Activated naive CD8-positive, alpha-beta T cell treated with anti-CD3 and anti-CD28 coated beads, Interleukin-2, amount 50 U/mL, for 24 hours (primary cell): ENCODE measurements around the gene SEC14L1.

Experiments
- ATAC-seq: fragments of 150-1000 bp; cut with Tn5 transposase; one replicate; pipeline ENCODE4 v1.10.0; 2021
- DNase-seq: peaks from one replicate; pipeline ENCODE4 v3.0.0; 2021
- H3K27ac Mint-ChIP-seq: one replicate; pipeline ENCODE4 v1.8.0; 2021; ENCODE audit warnings: mild to moderate bottlenecking, mixed read lengths
- H3K27me3 Mint-ChIP-seq: one replicate; pipeline ENCODE4 v1.8.0; 2021; ENCODE audit warnings: mixed read lengths
- H3K36me3 Mint-ChIP-seq: one replicate; pipeline ENCODE4 v1.8.0; 2021; ENCODE audit warnings: low read depth, mixed read lengths
- H3K4me1 Mint-ChIP-seq: one replicate; pipeline ENCODE4 v1.8.0; 2021; ENCODE audit warnings: mixed read lengths
- H3K4me3 Mint-ChIP-seq: one replicate; pipeline ENCODE4 v1.8.0; 2021; ENCODE audit warnings: mild to moderate bottlenecking, moderate library complexity, mixed read lengths
- H3K9me3 Mint-ChIP-seq: one replicate; pipeline ENCODE4 v1.8.0; 2021; ENCODE audit warnings: mixed read lengths

Gene SEC14L1

DNA sequence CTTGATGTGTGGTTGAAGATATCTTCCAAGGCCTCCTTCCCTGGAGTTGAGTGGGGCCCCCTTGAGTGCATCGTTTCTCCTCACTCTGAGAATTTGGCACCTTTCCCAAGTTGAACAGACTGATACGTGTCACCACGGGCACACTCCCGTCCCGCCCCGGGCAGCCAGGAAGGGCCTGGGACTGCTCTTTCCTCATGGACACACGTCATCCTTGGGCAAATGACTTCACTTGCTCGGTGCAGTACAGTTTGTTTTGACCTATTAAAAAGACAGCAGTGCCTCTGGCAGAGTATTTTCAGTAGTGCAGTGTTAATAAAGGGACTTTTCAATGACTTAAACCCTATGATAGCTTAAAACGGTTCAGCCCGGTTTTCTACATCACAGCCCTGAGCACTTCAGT, 59.9 kb downstream of the SEC14L1 start:
- no peak overlapping the region for H3K4me3 Mint-ChIP-seq
- H3K27ac Mint-ChIP-seq, result no peak overlapping the region
- no peaks in the 10 kb centered on the region for H3K4me1 Mint-ChIP-seq
- ATAC-seq, result no peak
- H3K27me3 Mint-ChIP-seq, result no peaks in the 10 kb centered on the region
- no peaks in the 10 kb centered on the region for H3K9me3 Mint-ChIP-seq
- DNase-seq, result no peak
- H3K36me3 Mint-ChIP-seq, result peaks cover 52% of the 10 kb centered on the region

GRCh38 chr17:77203436-77203835, 62.7 kb downstream of the SEC14L1 start:
- Mint-ChIP-seq H3K27me3 (no peaks in the 10 kb centered on the region), H3K27ac (no peak overlapping the region), H3K4me1 (no peaks in the 10 kb centered on the region), H3K4me3 (no peak overlapping the region), H3K9me3 (no peaks in the 10 kb centered on the region), H3K36me3 (peaks cover 52% of the 10 kb centered on the region)
- no peak for ATAC-seq
- no peak for DNase-seq

DNA sequence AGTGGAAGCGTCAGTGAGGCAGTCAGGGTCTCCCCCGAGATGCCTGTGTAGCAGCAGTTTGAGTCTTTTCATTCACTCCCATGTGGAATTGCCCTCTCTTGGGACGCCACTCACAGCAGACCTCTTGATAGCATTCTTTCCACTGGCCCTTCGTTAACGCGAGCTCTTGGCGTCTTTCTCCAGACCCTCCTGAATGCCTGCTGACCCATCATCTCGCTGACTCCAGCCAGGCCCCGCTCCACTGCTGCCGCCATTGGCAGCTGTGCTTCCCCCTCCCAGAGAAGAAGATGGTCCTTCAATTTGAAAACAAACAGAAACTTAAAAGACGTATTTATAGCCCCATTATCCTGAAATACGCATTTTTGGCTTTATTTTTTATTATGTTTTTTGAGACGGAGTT, 63.1 kb downstream of the SEC14L1 start:
- H3K4me1 Mint-ChIP-seq, result no peaks in the 10 kb centered on the region
- no peak overlapping the region for H3K27ac Mint-ChIP-seq
- DNase-seq (no peak), ATAC-seq (no peak)
- H3K36me3 Mint-ChIP-seq, result peaks cover 56% of the 10 kb centered on the region
- no peak overlapping the region for H3K4me3 Mint-ChIP-seq
- no peaks in the 10 kb centered on the region for H3K9me3 Mint-ChIP-seq
- H3K27me3 Mint-ChIP-seq, result no peaks in the 10 kb centered on the region

DNA sequence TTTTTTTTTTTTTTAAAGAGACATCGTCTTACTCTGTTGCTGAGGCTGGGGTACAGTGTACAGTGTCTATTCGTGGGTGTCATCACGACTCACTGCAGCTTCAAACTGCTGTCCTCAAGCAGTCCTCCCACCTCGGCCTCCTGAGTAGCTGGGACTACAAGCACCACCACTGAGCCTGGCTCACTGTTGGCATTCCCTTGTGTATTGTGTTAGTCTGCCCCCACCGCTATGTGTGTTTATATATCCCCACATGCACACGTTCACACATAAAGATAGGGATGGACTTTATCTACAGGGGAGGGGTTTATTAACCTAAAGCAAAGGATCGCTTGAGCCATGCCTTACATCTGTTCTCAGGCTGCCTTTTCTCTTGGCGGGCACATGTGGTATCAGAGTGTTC, 63.8 kb downstream of the SEC14L1 start:
- no peak overlapping the region for H3K27ac Mint-ChIP-seq
- no peak overlapping the region for H3K4me3 Mint-ChIP-seq

DNA sequence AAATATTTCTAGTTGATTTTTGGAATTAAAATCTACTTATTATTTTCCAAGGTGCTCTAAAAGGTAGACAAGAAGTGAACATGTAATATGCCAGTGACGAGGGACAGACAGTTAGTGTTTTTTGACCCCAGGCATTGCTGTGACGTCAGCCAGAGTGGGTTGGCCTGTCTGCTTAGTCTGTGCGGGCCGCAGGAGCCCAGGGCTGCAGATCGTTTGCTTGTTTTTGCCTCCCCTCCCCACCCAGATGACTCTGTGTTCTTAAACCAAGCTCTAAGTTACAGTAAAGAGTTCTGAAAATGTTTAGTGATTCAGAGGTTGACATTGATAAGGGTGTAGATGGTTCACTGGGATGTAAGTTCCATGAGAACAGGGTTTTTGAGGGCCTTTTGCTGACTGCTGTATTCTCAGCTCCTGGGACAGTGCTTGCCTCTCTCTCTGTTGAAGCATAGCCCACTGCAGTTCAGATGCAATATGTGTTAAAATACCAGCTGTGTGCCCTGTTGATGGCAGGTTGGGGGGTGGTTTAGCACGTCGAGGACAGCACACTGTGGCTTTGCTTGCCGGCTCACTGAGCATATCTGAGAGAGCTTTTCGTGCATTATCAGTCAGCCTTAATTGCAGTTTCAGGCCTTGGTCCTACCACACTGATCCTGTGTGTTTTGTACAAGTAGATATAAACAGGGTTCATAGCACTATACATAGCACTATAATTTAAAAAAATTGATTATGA, 64.8 kb downstream of the SEC14L1 start:
- H3K27ac Mint-ChIP-seq, result no peak overlapping the region
- no peaks in the 10 kb centered on the region for H3K27me3 Mint-ChIP-seq
- ATAC-seq (no peak), DNase-seq (no peak)
- H3K4me3 Mint-ChIP-seq, result no peak overlapping the region
- peaks cover 60% of the 10 kb centered on the region for H3K36me3 Mint-ChIP-seq
- no peaks in the 10 kb centered on the region for H3K9me3 Mint-ChIP-seq
- H3K4me1 Mint-ChIP-seq, result no peaks in the 10 kb centered on the region

More for the DNA sequence above, 63.8 kb downstream of the SEC14L1 start:
- ATAC-seq (no peak), DNase-seq (no peak)
- peaks cover 58% of the 10 kb centered on the region for H3K36me3 Mint-ChIP-seq
- H3K4me1 Mint-ChIP-seq, result no peaks in the 10 kb centered on the region
- no peaks in the 10 kb centered on the region for H3K27me3 Mint-ChIP-seq
- H3K9me3 Mint-ChIP-seq, result no peaks in the 10 kb centered on the region

DNA sequence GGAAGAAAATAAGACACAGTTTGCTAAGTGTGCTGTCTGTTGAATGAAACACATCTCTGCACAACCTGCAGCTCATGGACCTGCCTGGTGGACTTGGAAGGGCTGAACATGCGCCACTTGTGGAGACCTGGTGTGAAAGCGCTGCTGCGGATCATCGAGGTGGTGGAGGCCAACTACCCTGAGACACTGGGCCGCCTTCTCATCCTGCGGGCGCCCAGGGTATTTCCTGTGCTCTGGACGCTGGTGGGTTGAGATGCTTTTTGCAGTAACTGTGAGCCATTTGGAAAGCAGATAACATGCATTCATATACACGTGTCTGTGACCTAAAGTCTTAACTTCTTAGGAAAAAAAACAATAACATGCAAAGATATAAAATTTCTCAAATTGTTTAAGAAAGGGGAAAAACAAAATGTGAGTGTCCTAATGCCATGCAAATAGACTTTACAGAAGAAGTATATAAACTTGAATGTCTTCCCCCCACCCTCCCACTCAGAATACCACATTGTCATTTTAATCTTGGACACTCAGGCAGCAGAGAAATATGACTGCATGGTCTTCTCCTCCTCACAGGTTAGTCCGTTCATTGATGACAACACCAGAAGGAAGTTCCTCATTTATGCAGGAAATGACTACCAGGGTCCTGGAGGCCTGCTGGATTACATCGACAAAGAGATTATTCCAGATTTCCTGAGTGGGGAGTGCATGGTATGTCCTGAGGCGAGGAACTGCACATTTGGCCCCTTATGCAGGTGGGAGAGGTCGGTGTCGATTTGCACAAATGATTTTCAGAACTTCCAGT, 65.6 kb downstream of the SEC14L1 start:
- no peak for ATAC-seq
- H3K4me1 Mint-ChIP-seq, result peaks cover under 1% of the 10 kb centered on the region
- no peak overlapping the region for H3K4me3 Mint-ChIP-seq
- H3K27ac Mint-ChIP-seq, result no peak overlapping the region
- H3K9me3 Mint-ChIP-seq, result no peaks in the 10 kb centered on the region
- DNase-seq, result no peak
- no peaks in the 10 kb centered on the region for H3K27me3 Mint-ChIP-seq
- peaks cover 58% of the 10 kb centered on the region for H3K36me3 Mint-ChIP-seq

GRCh38 chr17:77207689-77208216, 67.0 kb downstream of the SEC14L1 start:
- Mint-ChIP-seq H3K4me1 (peaks cover 8% of the 10 kb centered on the region), H3K9me3 (no peaks in the 10 kb centered on the region), H3K36me3 (peaks cover 58% of the 10 kb centered on the region), H3K27ac (no peak overlapping the region), H3K4me3 (no peak overlapping the region), H3K27me3 (no peaks in the 10 kb centered on the region)
- DNase-seq (no peak), ATAC-seq (no peak)

DNA sequence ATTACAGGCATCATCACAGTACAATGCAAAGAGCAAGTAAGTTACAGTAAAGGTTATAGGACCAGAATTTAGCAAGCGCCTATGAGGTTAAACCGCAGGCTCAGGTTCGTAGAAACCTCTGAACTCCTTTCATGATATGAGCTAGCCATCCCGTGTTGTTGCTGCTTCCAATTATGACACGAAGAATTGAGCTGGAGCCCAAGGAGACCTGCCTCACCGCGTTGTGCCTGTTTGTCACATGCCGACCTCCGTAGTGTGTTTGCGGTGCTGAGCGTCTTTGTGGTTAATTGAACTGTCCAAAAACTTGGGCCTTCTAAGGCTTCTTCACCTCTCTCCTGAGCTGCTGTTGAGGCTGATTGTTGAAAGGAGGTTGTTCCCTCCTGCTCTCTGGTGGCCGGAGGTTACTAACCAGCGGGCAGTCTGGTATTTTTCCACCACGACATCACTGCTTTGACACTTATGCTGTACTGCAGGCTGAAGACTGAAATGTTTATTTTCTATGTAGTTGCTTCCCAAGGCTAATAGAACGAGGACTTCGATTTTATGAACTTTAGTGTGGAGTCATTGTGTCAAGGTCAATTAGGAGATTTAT, 67.5 kb downstream of the SEC14L1 start:
- no peaks in the 10 kb centered on the region for H3K9me3 Mint-ChIP-seq
- ATAC-seq, result no peak
- DNase-seq, result no peak
- H3K4me3 Mint-ChIP-seq, result no peak overlapping the region
- H3K4me1 Mint-ChIP-seq, result peaks cover 8% of the 10 kb centered on the region
- H3K27ac Mint-ChIP-seq, result no peak overlapping the region
- peaks cover 54% of the 10 kb centered on the region for H3K36me3 Mint-ChIP-seq
- no peaks in the 10 kb centered on the region for H3K27me3 Mint-ChIP-seq

DNA sequence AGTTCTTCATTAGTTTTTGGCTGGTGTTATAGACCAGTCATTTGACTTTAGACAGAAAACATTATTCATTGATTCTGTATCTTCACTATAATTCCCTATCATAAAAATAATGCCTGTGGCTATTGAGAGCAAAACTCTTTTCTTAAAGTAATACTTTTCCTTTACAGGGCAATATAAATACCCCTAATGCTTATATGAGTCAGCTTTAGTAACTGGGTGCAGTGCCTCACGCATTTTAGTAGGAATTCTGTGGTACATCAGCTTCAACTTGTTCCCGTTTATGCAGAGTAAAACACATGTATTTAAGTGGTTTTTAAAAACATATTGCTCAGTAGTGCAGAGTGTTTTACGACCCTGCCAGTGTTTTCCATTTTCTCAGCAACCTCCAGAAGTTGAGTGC, 68.1 kb downstream of the SEC14L1 start:
- no peak overlapping the region for H3K27ac Mint-ChIP-seq
- H3K4me1 Mint-ChIP-seq, result peaks cover 8% of the 10 kb centered on the region
- H3K36me3 Mint-ChIP-seq, result peaks cover 49% of the 10 kb centered on the region
- H3K4me3 Mint-ChIP-seq, result no peak overlapping the region
- no peaks in the 10 kb centered on the region for H3K9me3 Mint-ChIP-seq
- no peak for DNase-seq
- H3K27me3 Mint-ChIP-seq, result no peaks in the 10 kb centered on the region
- ATAC-seq, result no peak

GRCh38 chr17:77209330-77209748, 68.6 kb downstream of the SEC14L1 start:
- H3K36me3 Mint-ChIP-seq, result peaks cover 52% of the 10 kb centered on the region
- H3K27ac Mint-ChIP-seq, result no peak overlapping the region

DNA sequence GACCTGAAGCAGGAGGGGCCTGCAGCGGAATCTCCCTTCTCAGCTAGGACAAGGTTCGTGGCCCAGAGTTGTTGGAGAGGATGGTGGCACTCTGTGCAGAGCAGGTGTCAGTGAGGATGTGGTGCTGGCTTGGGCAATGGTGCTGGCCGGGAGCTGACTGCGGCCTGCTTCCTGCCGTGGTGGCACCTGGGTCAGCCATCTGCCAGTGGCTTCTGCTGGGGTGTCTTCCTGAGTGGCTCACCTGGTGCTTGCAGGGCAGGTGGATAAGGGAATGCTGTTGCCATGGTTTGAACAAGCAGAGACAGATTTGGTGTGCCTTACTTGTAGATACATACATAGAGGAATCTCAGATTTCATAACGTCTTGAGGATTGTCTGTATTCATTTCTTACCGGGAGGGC, 69.6 kb downstream of the SEC14L1 start:
- DNase-seq (no peak), ATAC-seq (no peak)
- H3K4me3 Mint-ChIP-seq, result no peak overlapping the region
- no peaks in the 10 kb centered on the region for H3K9me3 Mint-ChIP-seq
- peaks cover 8% of the 10 kb centered on the region for H3K4me1 Mint-ChIP-seq
- peaks cover 56% of the 10 kb centered on the region for H3K36me3 Mint-ChIP-seq
- no peak overlapping the region for H3K27ac Mint-ChIP-seq
- no peaks in the 10 kb centered on the region for H3K27me3 Mint-ChIP-seq

More at GRCh38 chr17:77209330-77209748, 68.6 kb downstream of the SEC14L1 start:
- Mint-ChIP-seq H3K27me3 (no peaks in the 10 kb centered on the region), H3K9me3 (no peaks in the 10 kb centered on the region), H3K4me1 (peaks cover 8% of the 10 kb centered on the region), H3K4me3 (no peak overlapping the region)
- no peak for ATAC-seq
- DNase-seq, result no peak

- Mint-ChIP-seq H3K27ac (no peak overlapping the region), H3K9me3 (no peaks in the 10 kb centered on the region), H3K36me3 (peaks cover 52% of the 10 kb centered on the region)
Observed at GRCh38 chr17:77210946-77211541, 70.3 kb downstream of the SEC14L1 start.

DNA sequence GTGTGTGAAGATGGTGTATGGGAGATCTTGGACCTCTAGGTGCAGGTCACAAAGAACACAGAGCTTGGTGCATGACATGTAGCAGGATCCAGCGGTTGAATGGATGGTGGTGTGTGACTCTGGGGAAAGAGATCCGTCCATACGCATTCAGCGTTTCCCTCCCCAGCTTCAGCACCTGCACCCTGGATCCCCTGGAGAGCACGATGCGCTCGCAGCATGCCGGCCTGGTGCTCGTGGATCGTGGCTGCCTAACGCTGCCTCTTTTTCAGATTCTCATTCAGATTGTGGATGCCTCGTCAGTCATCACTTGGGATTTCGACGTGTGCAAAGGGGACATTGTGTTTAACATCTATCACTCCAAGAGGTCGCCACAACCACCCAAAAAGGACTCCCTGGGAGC, 70.9 kb downstream of the SEC14L1 start:
- Mint-ChIP-seq H3K27ac (no peak overlapping the region), H3K4me1 (peaks cover 8% of the 10 kb centered on the region), H3K27me3 (no peaks in the 10 kb centered on the region), H3K4me3 (no peak overlapping the region), H3K36me3 (peaks cover 47% of the 10 kb centered on the region), H3K9me3 (no peaks in the 10 kb centered on the region)
- DNase-seq, result no peak
- no peak for ATAC-seq

More at GRCh38 chr17:77210946-77211541, 70.3 kb downstream of the SEC14L1 start:
- no peak for ATAC-seq
- no peak overlapping the region for H3K4me3 Mint-ChIP-seq
- peaks cover 8% of the 10 kb centered on the region for H3K4me1 Mint-ChIP-seq
- DNase-seq, result no peak
- no peaks in the 10 kb centered on the region for H3K27me3 Mint-ChIP-seq

DNA sequence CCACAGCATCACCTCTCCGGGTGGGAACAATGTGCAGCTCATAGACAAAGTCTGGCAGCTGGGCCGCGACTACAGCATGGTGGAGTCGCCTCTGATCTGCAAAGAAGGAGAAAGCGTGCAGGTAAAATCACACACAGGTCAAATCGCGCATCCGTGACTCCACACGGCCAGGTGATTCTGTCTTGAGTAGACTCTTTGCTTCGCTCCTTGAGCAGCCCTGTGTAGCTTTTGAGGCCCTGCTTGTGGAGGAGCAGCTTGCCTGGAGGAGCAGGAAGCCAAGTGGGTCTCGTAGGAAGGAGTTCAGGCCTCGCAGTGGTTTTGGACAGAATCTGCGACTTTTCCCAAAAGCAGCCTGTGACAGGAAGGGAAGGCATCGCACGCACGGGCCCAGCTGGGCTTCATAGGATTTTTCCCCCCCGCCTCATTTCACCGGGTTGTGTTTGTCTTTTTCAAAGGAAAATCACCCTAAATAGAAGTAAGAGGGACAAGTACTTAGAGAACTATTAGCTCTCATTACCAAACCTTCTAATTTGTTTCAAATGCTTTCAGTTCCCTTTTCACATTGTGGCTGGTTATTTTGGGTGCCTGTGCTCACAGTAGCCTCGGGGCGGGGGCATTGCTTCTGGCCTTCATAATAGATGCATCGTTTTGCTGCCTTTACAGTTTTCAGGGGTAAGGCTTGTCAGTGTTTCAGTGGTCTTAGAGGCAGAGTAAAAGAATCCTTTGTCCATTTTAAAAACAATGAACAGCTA, 71.5 kb downstream of the SEC14L1 start:
- H3K27me3 Mint-ChIP-seq, result no peaks in the 10 kb centered on the region
- no peak for ATAC-seq
- no peak overlapping the region for H3K27ac Mint-ChIP-seq
- H3K4me3 Mint-ChIP-seq, result no peak overlapping the region
- H3K4me1 Mint-ChIP-seq, result peaks cover 8% of the 10 kb centered on the region
- H3K9me3 Mint-ChIP-seq, result no peaks in the 10 kb centered on the region
- DNase-seq, result no peak
- H3K36me3 Mint-ChIP-seq, result peaks cover 46% of the 10 kb centered on the region
